ENCODE data around the gene DPYSL3. TPM values are rescaled to one million over a fixed set of nuclear protein-coding genes. Genes with fewer than 3 reads are reported as not detected.

DPYSL3 gene
- total RNA-seq, 2 experiments from 2014 or later, result 0.13 to 0.38 TPM

GRCh38 chr5:147412561-147412960, 97.3 kb downstream of the DPYSL3 start:
- ChIA-PET POLR2A (no interaction called here), CTCF (no interaction called here)
- no peaks in the 10 kb centered on the region for H3K4me1 Mint-ChIP-seq (ENCODE audit: low read depth)
- intact Hi-C loops (cut with micrococcal nuclease), result no loop called here
- no peaks in the 10 kb centered on the region for H3K36me3 Mint-ChIP-seq (ENCODE audit: low read depth)
- H3K4me3 Mint-ChIP-seq, result no peak overlapping the region
- no peak for DNase-seq
- ATAC-seq, result no peak
- H3K9me3 Mint-ChIP-seq, result no peaks in the 10 kb centered on the region
- H3K27ac Mint-ChIP-seq, result no peak overlapping the region
- TF ChIP-seq CTCF (IDR thresholded peaks at IDR 0.05), result no peak
- H3K27me3 Mint-ChIP-seq, result peaks cover 5% of the 10 kb centered on the region

- Mint-ChIP-seq H3K9me3 (no peaks in the 10 kb centered on the region), H3K4me1 (ENCODE audit: low read depth) (no peaks in the 10 kb centered on the region), H3K27me3 (peaks cover 3% of the 10 kb centered on the region), H3K4me3 (no peak overlapping the region), H3K36me3 (ENCODE audit: low read depth) (no peaks in the 10 kb centered on the region), H3K27ac (no peak overlapping the region)
- no peak for TF ChIP-seq CTCF (IDR thresholded peaks at IDR 0.05)
- ATAC-seq, result no peak
- ChIA-PET POLR2A (no interaction called here), CTCF (no interaction called here)
- intact Hi-C loops (cut with micrococcal nuclease), result no loop called here
- DNase-seq, result no peak
Measured at GRCh38 chr5:147411359-147412319, 98.2 kb downstream of the DPYSL3 start.

DNA sequence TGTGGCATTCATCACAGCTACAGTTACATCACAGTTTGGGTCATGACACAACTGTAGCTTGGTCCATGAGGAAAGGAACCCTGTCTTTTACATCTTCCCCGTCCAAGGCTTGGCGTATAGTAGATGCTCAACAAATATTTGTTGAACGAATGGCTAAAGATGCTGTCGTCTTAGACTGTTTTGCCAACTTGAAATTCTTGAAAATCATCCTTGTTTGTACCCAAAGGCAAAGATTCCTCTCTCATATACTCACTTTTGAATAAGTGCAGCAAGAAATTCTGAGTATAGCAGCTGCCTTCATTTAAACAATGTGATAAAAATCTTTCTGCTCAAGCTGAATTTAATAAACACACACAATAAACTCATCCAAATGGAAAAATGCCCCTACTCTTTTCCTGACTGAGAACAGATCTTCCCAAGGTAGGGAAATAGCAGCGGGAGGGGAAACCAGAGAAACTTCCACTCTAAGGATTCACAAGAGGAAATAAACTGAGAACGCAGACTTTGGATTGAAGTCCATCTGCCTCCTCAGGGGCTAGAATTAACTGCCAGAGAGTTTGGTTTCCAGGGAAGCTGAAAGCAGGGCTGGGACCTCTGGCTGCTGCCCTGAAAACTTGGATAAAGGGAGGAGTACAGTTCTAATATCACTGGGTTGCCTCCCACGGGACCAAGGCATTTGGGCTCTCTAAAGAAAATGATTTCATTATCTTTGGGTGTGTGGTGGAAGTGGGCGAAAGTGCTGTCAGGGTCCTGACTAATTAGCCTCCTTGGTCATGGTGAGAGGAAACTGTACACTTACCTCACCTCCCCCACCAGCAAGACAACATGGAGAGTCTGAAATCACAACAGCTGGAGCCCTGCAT, 99.1 kb downstream of the DPYSL3 start:
- no peaks in the 10 kb centered on the region for H3K36me3 Mint-ChIP-seq (ENCODE audit: low read depth)
- ChIA-PET POLR2A (no interaction called here), CTCF (no interaction called here)
- H3K4me3 Mint-ChIP-seq, result no peak overlapping the region
- peaks cover 3% of the 10 kb centered on the region for H3K27me3 Mint-ChIP-seq
- ATAC-seq (no peak), DNase-seq (no peak)
- H3K9me3 Mint-ChIP-seq, result no peaks in the 10 kb centered on the region
- no peak overlapping the region for H3K27ac Mint-ChIP-seq
- TF ChIP-seq CTCF (IDR thresholded peaks at IDR 0.05), result no peak
- intact Hi-C loops (cut with micrococcal nuclease), result no loop called here
- no peaks in the 10 kb centered on the region for H3K4me1 Mint-ChIP-seq (ENCODE audit: low read depth)

DNA sequence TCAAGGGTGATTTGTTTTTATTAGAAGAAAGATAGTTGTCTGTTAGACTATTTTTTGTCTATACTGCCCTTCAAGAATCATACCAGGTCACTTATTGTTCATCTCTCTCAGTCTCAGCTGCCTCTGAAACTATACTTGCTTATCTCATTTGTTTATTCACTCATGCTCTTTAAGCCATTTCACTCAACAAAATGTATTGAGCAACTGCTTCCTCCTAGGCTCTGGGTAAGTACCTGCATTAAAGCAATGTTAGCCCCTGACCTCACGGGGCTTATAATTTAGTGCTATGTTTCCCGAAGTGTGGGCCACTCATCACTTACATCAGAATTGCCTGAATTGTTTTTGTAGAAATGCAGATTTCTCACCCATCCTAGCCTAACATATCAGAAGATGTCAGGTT, 100.9 kb downstream of the DPYSL3 start:
- DNase-seq (no peak), ATAC-seq (no peak)
- TF ChIP-seq CTCF (IDR thresholded peaks at IDR 0.05), result no peak
- CTCF ChIA-PET, result no interaction called here
- Mint-ChIP-seq H3K4me1 (ENCODE audit: low read depth) (no peaks in the 10 kb centered on the region), H3K4me3 (no peak overlapping the region), H3K9me3 (no peaks in the 10 kb centered on the region), H3K27me3 (no peaks in the 10 kb centered on the region), H3K36me3 (ENCODE audit: low read depth) (no peaks in the 10 kb centered on the region), H3K27ac (no peak overlapping the region)
- POLR2A ChIA-PET, result no interaction called here
- intact Hi-C loops (cut with micrococcal nuclease), result no loop called here
